GM18511 (cell line): ENCODE measurements around the gene TMPRSS7.
"Not testable (repeated sequence)": the region's sequence is repeated elsewhere in the genome, so short reads cannot be mapped to it uniquely, and the experiment has no call there.

Experiments used
- ATAC-seq: cut with Tn5 transposase; IDR thresholded peaks from one replicate; pipeline ENCODE4 v1.9.1; 2021; ENCODE audit warnings: mild to moderate bottlenecking, moderate library complexity; ENCODE audit not compliant: unreplicated experiment

The TMPRSS7 gene

GRCh38 chr3:112011376-112011940 is 23.1 kb upstream of the TMPRSS7 start:
- ATAC-seq = no peak

GRCh38 chr3:112012205-112012992 is 22.1 kb upstream of the TMPRSS7 start:
- ATAC-seq = no peak

- peak; percentile 86 for ATAC-seq
These were observed 21.3 kb upstream of the TMPRSS7 start for GRCh38 chr3:112013058-112013783.

GRCh38 chr3:112013784-112014143 is 20.8 kb upstream of the TMPRSS7 start:
- peak; percentile 22 for ATAC-seq

- no peak for ATAC-seq
These were observed 17.4 kb upstream of the TMPRSS7 start for GRCh38 chr3:112017091-112017490.

- no peak for ATAC-seq
These were observed 15.8 kb upstream of the TMPRSS7 start for GRCh38 chr3:112018712-112019111.

GRCh38 chr3:112019716-112020115 is 14.8 kb upstream of the TMPRSS7 start:
- no peak for ATAC-seq

GRCh38 chr3:112020674-112021085 is 13.9 kb upstream of the TMPRSS7 start:
- ATAC-seq = no peak

GRCh38 chr3:112027142-112027541 is 7.4 kb upstream of the TMPRSS7 start:
- ATAC-seq = no peak

GRCh38 chr3:112027826-112028225 is 6.7 kb upstream of the TMPRSS7 start:
- no peak for ATAC-seq

GRCh38 chr3:112030901-112031300 is 3.6 kb upstream of the TMPRSS7 start:
- ATAC-seq = no peak

GRCh38 chr3:112032098-112032731 is 2.3 kb upstream of the TMPRSS7 start:
- ATAC-seq = no peak

GRCh38 chr3:112035241-112035640 is 705 bp downstream of the TMPRSS7 start:
- no peak for ATAC-seq

- ATAC-seq = not testable (repeated sequence)
These were observed 2.7 kb downstream of the TMPRSS7 start for GRCh38 chr3:112037194-112037593.

GRCh38 chr3:112038863-112039262 is 4.3 kb downstream of the TMPRSS7 start:
- ATAC-seq = peak; percentile 55

GRCh38 chr3:112041321-112041720 is 6.8 kb downstream of the TMPRSS7 start:
- ATAC-seq = no peak

GRCh38 chr3:112042842-112043280 is 8.3 kb downstream of the TMPRSS7 start:
- ATAC-seq = no peak

GRCh38 chr3:112043621-112044201 is 9.2 kb downstream of the TMPRSS7 start:
- ATAC-seq = peak; percentile 95

- no peak for ATAC-seq
These were observed 12.1 kb downstream of the TMPRSS7 start for GRCh38 chr3:112046599-112046998.

GRCh38 chr3:112047264-112047663 is 12.7 kb downstream of the TMPRSS7 start:
- ATAC-seq = no peak

- ATAC-seq = no peak
These were observed 14.4 kb downstream of the TMPRSS7 start for GRCh38 chr3:112048911-112049310.
